GM19463 (cell line): ENCODE results near the gene USF1.
"Not testable (repeated sequence)": the region's sequence is repeated elsewhere in the genome, so short reads cannot be mapped to it uniquely, and the experiment has no call there.

Source experiments
- ATAC-seq: cut with Tn5 transposase; IDR thresholded peaks from one replicate; pipeline ENCODE4 v1.9.1; 2021; ENCODE audit warnings: mild to moderate bottlenecking, moderate library complexity; ENCODE audit not compliant: unreplicated experiment

The USF1 gene

DNA sequence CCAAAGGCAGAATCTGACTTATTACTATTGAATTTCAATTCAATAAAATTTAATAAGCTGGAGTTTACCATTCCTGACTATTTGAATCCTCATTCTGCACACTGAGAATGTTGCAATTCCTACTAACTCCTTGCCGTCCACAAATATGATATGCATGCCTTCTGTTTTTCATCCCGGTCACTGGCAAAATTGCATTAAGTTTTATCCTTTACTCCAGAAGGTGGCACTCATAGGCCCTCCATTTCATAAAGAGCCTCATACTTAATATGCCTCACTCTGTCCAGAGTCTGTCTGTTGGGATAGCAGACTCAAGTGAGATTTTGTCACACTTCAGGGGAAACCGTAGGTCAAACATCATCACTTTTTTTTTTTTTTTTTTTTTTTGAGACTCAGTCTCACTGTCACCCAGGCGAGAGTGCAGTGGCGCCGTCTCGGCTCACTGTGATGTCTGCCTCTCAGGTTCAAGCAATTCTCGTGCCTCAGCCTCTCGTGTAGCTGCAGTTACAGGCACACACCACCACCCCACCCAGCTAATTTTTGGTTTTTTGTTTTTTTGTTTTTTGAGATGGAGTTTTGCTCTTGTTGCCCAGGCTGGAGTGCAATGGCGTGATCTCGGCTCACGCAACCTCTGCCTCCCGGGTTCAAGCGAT lies 52.1 kb downstream of the USF1 start:
- no peak for ATAC-seq

DNA sequence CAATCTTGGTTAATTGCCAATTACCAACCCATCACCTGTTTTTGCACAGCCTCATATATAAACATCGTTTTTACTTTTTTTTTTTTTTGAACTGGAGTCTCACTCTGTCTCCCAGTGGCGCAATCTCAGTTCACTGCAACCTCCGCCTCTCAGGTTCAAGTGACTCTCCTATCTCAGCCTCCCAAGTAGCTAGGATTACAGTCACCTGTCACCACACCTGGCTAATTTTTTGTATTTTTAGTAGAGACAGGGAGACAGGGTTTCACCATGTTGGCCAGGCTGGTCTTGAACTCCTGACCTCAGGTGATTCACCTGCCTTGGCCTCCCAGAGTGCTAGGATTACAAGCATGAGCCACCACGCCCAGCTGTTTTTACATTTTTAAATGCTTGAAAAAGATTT lies 53.7 kb downstream of the USF1 start:
- ATAC-seq, result not testable (repeated sequence)
